Daoy (cell line): ENCODE measurements around the gene PRDM16. TPM values are rescaled to one million over a fixed set of nuclear protein-coding genes. Genes with fewer than 3 reads are reported as not detected.

Experiments used
- DNase-seq: peaks from one replicate; pipeline ENCODE4 v3.0.0-alpha.2; 2015; ENCODE audit warnings: low read depth
- total RNA-seq: library from RNA; depleted of rRNA; stranded (reverse); fragments of >200 nt; shearing (Covaris generic); gene quantifications from 2 replicates; pipeline ENCODE4 v1.2.3, GENCODE V29; 2014

Gene PRDM16
- total RNA-seq, 1 experiment from 2014 or later, result 0.91 TPM

DNA sequence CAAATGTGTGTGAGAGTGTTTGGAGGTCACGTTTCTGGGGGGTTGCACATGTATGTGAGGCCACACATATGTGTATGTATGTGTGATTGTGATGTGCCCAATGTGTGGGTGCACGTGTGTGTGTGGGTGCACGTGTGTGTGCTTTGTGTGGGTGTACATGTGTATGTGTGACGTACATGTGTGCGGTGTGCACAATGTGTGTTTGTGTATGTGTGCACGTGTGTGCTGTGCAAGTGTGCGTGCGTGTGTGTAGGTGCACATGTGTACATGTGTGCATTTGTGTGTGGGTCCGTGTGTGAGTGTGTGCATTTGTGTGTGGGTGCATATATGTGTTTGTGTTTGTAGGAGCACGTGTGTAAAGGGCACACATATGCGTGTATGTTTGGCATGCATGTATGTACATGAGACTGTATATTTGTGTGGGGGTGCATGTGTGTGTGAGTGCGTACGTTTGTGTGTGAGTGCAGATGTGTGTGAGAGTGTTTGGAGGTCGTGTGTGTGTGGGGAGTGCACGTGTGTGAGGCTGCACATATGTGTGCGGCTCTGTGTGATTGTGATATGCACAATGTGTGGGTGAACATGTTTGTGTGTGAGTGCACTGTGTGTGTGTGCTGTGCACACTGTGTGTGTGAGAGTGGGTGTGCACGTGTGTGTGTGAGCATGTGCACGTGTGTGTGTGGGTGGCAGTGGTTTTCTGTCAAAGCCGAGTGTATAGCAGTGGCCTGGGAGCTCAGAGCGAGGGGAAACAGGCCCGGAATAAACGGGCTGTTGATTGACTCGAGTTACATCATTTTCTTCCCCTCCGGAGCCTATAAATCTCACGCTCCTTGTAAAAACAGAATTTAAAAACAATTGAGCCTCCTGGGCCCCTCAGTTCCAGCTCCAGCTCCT is 252.8 kb downstream of the PRDM16 start:
- DNase-seq, result no peak

DNA sequence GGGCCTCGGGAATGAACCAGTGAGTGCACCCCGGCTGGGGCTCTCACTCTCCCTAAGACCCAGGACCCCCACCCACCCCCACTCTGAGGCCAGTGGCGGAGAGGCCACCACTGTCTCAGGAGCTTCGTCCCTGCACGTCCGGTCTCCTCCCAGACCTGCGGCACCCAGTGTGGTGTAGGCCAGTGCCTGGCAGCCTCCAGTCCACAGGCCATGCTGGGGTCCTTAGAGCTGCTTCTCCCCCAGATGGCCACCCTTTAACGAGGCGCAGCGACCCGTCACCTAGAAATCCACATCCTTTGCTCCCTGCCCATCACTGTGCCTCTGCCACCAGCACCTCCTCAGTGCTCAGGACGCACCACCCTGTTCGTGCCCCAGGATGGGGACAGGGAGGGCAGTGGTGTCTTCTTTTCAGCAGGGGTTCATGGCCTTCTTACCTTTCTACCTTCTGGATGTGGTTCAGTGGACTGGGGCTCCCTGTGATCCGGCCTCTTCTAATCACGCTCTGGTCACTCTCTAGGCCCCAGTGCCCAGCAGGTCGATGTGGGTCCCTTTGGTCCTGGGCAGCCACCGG is 253.5 kb downstream of the PRDM16 start:
- no peak for DNase-seq

DNA sequence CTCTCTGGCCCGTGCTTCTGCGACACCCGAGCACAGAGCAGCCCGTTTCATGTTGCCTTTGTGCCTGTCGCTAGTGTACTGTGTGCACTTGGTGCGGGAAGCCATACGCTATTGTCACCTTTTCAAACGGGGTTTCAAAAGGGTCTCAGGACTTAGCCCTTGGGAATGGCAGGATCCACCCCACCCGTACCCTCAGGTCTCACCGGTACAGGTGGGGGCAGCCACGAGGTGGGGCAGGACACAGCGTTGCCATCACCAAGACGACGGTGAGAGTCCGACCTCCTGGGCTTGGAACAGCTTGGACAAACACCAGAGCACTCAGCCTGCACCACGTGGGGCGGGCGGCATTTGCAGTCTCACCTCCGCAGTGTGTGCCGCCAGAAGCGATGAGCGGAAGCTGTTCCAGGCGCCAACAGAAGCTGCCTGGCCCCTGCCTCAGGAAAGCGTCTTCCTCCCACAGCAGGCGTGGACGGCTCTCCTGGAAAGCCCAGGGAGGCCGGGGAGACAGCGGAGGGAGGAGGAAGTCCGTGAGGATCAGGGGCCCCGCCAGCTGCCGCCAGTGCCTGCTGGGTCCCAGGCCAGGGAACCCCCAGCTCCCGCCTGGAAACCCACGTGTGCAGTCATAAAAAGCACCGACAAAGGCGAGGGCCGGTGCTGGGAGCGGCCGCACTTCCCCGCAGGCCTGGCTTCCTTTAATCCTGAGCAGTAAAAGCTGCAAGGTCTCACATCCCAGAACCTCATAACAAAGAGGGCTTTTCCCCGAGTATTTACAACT is 254.2 kb downstream of the PRDM16 start:
- DNase-seq, result peak; percentile 55

DNA sequence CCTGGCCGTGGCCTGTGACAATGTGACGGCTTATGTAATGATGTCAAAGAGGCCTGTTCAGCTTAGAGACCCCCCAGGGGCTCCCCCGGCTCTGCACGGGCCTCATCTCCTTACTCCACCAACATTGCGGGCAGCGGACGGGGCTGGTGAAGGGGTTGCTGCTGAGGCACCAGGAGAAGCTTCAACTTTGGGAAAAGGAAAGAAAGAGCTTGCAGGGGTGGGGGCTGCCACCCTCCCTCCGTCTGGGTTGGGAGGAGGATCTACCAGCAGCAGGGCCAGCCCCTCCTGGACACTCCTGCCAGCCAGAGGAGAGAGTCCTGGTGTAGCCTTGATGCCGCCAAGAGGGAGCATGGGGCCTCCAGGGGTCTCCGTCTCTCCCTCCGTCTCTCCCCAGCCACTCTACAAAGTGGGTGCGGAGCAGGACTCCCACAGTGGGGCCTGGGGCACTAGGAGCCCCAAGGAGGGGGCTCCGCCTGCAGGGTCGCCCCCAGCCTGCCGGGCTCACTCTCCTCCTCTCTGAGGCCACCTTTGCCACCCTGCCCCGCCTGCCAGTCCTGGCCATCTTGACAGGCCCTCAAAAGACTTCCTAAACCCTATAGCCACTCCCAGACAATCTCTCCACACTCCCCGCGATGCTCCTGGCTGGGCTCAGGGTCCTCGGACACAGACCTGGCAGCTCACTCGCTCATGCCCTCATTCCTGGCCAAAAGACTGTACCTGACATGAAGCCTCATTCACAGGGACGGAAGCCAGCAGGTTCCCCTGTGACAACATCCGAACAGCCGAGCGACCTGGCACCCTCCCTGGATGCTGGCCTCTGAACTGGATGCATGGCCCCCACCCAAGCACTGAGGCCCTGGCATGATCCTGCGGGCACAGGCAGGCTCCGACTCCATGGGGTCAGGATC is 255.0 kb downstream of the PRDM16 start:
- DNase-seq, result no peak

DNA sequence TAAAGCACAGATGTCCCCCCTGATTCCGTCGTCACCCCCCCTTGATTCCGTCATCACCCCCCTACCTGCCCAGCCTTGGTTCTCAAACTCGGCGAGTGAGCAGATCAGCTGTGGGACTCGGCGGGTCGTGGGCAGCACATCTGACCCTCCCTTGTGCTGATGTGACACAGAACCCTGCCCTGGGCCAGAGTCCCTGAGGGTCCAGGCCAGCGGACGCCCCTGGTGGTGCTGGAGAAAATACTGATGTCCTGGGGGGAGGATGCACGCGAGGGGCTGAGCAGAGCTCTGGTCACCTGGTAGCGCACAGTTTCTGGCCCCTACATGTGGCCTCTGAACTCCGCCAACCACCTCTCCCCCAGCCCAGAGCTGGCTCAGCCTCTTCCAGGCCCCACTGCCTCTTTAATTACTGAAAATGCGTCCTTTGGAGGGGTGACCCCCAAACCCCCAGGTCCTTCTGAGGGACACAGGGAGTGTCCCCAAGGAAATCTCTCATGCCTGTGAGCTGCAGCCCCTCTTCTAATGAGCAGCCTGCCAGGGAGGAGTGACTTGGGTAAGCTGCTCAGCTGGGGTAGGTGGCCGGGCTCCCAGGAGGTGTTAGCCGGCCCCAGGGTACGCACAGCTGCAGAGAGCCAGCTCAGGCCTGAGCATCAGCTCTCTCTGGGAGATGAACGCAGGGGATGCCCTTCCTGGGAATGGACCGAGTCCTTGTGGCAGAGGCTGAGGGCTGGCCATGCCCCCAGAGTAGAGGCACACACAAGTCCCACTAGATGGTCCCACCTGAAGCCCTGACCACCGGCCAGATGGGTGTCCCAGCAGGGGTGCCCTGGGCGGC is 255.9 kb downstream of the PRDM16 start:
- DNase-seq, result no peak

DNA sequence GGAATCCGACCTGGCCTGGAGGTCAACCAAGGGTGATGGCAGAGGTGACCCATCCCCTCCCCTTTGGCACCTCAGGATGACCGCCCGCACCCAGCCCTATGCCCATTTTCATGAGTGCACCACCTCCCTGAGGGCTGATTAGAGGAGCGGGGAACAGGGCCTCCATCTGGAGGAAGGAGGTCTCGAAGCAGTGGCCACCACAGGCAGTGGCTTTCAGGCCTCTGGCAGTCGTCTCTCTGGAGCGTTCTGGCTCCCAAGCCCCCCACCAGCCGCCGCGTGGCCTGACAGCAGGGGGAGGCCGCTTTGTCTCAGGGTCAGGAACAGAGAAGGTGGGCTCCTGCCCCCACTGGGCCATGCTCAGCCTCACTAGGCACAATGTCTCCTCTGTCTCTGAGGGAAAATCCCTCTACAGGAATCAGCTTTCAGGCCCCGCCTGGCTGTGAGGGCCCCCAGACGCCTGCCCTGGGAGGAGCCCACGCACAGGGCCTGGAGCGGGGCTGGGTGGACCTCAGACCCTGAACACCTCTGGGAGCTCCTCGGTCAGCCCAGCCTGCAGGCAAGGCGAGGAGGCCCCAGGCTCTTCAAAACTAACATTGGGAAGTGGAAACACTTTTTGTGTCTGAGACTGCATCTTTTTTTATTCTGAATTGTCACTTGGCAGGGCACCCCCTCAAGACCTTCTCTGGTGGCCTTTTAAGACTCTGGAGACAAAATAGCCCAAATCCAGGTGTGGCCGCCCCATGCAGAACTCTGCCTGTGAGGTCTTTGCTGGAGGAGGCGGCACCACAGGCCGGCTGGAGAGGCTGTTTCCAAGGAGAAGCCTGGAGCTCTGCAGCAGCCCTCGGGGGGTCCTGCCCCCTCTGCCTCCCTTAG is 257.7 kb downstream of the PRDM16 start:
- no peak for DNase-seq

DNA sequence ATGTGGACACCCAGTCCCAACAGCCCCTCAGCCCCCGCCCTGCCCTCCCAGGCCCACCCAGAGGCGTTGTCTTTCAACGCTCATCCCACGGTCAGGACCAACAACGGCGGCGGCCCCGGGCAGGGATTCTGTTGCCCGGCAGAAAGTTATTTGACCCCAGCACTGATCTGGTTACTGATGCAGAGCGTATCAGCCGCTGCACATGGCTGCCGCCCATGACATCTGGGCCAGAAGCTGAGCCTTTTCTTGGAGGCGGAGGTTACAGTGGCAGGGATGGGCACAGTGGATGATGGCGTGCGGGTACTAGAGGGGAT is 258.3 kb downstream of the PRDM16 start:
- DNase-seq, result no peak

DNA sequence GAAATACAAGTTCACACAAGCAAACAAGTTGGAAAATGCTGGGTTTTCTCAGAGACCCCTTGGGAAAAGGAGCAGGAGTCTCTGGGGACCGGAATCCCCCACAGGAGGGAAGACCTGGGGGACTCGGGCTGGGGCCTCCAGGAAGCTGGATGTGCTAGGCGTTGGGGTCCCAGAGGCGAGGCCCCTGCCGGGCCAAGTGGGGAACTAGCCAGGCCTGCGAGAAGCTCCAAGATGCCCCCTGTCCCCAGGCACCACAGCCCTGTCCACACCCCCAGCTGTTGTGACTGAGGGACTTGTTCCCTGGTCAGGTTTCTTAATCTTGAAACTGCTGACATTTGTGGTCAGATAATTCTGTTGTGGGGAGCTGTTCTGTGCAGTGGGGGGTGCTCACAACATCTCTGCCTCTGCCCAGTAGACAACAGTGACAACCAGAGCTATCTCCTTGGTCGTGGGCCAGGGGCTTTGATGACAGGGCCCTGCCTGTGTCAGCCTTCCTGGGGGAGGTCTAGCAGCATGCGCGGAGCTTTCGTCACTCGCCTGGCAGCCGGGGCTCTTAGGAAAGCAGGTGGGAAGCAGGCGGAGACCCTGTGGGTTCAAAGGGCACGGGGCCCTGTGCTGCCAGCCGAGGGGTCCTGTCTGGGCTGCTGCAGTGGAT is 259.1 kb downstream of the PRDM16 start:
- no peak for DNase-seq

DNA sequence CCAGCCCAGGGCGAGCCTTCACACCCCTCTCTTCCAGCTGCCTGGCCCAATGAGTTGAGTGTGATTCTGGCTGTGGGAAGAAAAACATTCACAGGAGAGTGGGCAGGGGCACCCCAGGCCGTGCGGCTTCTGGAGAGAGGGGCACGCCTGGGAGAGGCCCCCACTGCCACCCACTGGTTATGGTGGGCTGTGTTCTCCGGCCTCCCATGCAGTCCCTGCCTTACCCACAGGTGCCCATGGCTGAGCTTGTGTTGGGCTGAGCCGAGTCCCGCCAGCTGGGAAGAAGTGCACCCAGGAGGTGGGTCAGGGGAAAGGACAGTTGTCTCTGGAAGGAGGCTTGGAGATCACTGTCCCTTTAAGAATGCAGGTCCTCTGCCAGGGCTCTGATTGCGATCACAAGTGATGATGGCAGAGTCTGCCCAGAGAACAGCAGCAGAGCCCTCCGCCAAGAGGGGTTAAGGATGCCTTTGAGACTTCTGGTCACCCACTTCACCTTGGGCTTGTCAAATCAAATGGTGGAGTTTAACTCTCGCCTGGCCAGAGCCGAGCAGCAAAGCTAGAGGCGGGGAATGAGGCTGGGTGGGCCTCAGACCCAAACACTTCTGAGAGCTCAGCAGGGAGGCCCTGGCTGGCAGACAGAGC is 260.8 kb downstream of the PRDM16 start:
- DNase-seq, result no peak

DNA sequence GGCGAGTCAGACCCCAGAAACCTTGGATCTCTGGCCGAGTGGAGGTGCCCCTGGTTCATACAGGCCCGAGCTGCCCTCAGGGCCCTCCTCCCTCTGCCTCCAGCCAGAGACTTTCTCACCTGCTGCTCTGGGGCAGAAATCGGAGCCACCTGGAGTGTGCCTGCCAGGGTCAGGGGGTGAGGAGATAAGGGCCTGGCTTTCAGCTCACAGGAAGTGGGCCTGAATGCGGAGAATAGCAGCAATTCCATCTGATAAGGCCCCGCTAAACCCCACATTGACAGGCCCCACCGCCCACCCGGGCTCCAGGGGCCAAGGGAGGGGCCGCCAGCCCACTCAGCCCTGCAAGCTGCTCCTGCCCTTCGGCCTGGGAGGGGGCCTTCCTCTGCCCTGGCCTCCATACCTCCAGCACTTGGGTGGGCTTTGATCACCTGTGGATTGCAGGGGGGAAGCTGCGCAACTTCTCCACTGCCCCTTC is 261.8 kb downstream of the PRDM16 start:
- no peak for DNase-seq

DNA sequence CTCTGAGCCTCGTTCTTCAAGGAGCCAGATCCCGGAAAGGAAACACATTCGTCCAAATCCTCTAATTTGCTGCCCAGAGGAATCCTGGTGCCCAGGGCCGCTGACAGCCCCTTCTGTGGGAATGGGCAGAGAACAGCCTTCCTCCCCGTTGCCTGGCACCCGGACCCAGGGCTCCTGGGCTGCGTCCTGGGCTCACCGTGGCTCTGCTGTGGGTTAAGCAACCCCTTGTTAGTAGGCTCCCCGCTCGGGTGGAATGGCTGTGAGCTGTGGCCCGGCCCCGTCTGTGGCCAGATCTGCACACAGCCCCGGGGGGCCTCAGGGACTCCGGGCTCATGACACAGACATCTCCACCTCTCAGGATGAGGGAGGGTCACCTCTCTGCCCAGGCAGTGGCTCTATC is 262.6 kb downstream of the PRDM16 start:
- no peak for DNase-seq

DNA sequence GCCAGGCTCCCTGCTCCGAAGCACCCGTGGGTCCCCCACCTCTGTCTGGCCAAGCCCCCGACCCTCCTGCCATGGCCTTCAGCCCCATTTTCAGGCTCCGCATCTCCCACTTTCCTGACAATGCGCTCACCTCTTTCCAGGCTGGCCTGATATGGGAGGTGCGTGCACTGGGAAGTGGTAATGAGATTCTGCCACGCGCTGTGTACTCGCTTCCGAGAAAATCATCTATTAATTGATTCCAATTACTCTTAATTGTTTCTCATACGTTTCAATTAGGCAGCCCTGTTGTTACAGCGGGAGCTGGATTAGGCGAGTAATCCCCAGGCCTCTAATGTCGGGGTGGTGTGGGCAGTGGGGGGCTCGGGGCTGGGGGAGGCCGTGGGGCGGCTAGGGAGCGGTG is 263.0 kb downstream of the PRDM16 start:
- DNase-seq, result no peak

DNA sequence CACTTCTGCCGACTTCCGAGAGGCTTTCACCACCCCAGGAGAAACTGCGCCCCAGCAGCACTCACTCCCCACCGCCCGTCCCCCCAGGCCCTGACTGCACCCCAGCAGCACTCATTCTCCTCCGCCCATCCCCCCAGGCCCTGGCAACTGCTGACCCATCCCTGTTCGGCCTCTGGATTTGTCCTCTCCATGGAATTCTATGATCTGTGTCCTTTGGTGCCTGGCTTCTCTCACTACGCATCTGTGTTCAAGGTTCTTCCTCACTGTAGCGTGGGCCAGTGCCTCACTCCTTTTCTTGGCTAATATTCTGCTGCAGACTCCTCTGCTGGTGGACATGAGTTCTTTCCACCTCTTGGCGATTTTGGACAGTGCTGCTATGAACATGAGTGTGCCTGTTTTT is 263.7 kb downstream of the PRDM16 start:
- no peak for DNase-seq

DNA sequence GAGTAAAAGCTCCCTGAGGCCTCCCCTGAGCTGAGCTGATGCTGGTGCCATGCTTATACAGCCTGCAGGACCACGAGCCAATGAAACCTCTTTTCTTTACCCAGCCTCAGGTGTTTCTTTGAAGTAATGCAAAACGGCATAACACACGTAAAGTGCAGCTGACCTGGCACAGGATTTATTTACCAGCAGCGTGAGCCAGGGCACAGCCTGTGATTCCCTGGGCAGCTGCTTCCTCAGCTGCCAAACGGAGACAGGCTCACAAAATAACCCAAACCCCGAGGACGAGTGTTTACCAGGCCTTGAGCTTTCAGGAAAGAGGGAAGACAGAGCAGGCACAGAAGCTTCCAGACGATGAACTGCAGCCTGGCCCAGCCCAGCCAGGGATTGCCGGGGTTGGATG is 264.9 kb downstream of the PRDM16 start:
- no peak for DNase-seq

DNA sequence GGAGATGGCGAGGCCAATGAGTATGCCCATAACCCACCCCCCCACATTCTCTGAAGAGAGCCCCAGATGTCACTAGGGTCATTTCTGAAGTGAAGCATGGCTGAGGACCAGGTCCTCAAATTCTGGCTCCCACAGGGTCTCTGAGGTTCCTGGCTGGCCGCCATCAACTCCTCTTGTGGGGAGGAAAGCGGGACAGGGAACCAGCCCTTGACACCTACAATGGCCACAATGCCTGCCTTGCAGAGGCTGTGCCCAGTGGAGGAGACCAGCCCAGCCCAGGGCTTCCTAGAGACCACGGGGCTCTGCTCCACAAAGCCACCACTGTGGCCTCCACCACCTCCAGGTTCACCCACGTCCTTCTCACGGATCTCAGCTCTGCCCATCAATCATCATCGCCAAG is 265.4 kb downstream of the PRDM16 start:
- no peak for DNase-seq

DNA sequence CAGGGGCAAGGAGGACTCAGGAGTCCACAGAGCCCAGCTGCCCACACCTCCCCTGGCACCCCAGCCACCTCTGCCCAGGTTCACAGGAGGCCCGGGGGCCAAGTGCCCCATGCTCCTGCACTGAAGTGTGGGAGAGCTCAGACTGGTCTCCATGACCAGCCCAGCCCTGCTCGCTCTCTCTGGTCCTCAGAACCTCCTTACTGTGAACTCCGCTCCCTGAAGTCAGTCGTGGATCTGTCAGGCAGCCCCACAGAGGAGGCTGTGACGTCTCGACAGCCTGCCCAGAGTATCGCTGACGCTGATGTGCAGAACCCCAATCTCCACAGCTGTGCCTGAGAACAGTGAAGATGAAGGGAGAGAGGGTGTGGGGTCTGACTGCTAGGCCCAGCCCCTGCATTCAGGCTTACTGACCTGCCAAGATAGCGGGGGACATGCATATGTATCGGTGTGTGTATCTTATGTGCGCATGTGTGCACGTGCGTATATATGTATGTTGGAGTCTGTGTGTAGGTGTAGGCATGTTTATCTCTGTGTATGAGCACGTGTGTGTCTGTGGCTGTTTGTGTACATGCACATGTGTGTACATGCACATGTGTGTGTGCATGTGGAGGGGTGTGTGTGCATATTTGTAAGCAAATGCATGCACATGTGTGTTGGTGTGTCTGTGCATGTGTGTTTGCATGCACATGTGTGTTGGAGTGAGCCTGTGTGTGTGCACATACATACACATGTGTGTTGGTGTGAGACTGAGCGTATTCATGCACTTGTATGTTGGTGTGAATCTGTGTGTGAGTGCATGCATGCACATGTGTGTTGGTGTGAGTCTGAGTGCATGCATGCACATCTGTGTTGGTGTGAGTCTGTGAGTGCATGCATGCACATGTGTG is 267.0 kb downstream of the PRDM16 start:
- no peak for DNase-seq
